HG03469 (cell line): ENCODE data around the gene PITX3.
A peak's percentile ranks its signal among the peaks of the same experiment; 100 is the strongest.
"Not testable (repeated sequence)": the region's sequence is repeated elsewhere in the genome, so short reads cannot be mapped to it uniquely, and the experiment has no call there.

Source experiments
- ATAC-seq: cut with Tn5 transposase; IDR thresholded peaks from one replicate; pipeline ENCODE4 v1.9.1; 2021; ENCODE audit warnings: mild to moderate bottlenecking, moderate library complexity, moderate number of reproducible peaks; ENCODE audit not compliant: unreplicated experiment

The PITX3 gene

GRCh38 chr10:102229810-102230263 is 11.5 kb downstream of the PITX3 start:
- ATAC-seq = peak; percentile 35

DNA sequence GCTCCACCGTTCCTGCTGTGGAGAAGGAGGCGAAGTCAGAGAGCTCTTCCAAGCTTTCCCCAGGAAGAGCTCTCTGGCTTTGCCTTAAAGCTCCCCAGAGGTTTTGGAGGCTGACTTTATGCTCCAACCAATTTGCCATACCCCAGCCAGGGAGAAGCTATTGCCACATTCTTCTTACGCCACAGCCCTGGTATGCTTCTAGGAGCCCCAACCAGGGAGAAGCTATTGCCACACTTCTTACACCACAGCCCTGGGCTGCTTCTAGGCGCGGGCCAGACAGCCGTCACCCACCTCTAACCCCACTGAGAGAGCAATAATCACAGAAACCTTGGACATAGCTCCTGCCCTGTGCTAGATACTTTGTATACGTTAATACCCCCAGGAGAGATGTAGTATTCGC is 14.3 kb downstream of the PITX3 start:
- no peak for ATAC-seq

DNA sequence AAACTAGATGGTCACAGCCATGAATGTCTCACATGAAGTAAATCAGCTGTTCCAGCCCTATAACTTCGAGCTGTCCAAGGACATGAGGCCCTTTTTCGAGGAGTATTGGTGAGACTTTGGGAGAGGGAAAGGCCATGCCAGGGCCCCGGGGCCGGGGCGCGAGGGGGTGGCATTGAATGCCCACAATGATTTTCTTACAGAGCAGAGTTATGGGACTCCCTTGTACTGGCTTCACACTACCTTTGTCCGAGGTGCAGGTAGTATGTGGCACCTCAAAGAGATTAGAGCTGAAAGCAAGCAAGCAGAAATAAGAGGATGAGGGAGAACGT is 14.8 kb downstream of the PITX3 start:
- no peak for ATAC-seq

GRCh38 chr10:102225646-102226541 is 15.4 kb downstream of the PITX3 start, which contains the start of gene ELOVL3:
Gene ELOVL3, plus strand, starts transcription at chr10:102226299. Its CDS starts 250 bp downstream, at chr10:102226549.
- ATAC-seq = peak; percentile 76

DNA sequence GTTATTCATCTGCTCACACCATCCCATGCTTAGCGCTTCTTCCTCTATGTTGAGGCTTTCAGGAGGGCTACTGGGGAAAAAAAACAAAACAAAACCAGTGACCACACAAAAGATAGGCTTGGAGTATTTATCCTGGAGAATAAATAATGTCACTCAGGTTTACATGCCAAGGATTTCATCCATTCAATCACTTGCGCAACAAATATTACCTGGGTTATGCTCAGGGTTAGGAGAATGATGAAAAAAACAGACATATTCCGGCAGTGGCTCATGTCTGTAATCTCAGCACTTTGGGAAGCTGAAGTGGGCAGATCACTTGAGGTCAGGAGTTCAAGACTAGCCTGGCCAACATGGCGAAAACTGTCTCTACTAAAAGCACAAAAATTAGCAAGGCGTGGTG is 18.5 kb downstream of the PITX3 start:
- no peak for ATAC-seq

GRCh38 chr10:102220612-102221011 is 20.7 kb downstream of the PITX3 start:
- ATAC-seq = no peak

GRCh38 chr10:102219370-102219769 is 21.9 kb downstream of the PITX3 start:
- no peak for ATAC-seq

- ATAC-seq = not testable (repeated sequence)
Measured at GRCh38 chr10:102213599-102213998, 27.7 kb downstream of the PITX3 start.

GRCh38 chr10:102211615-102212299 is 29.6 kb downstream of the PITX3 start:
- ATAC-seq = no peak

GRCh38 chr10:102208311-102209035 is 32.8 kb downstream of the PITX3 start:
- ATAC-seq = no peak

GRCh38 chr10:102202386-102202785 is 38.9 kb downstream of the PITX3 start:
- no peak for ATAC-seq

GRCh38 chr10:102200751-102201640 is 40.3 kb downstream of the PITX3 start:
- ATAC-seq = no peak

- no peak for ATAC-seq
Measured at GRCh38 chr10:102198027-102198426, 43.3 kb downstream of the PITX3 start.

DNA sequence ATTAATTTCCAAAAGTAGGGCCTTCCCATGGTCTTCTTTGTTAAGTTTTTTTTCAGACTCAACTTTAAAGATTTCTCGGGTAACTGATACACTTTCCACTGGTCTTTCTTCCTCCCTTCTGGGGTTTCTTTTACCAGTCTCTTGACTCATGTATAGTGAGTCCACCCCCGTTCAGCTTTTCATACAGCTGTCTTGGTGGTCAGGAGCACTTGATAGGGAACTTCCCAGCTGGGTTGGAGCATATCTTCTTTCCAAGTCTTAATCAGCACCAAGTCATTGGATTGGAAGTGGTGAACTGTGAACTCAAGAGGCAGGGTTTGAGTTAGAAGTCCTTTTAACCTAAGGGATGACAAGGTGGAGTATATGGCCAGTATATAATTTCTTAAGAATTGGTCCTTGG is 44.4 kb downstream of the PITX3 start:
- ATAC-seq = no peak

GRCh38 chr10:102195296-102195870 is 45.9 kb downstream of the PITX3 start:
- no peak for ATAC-seq

DNA sequence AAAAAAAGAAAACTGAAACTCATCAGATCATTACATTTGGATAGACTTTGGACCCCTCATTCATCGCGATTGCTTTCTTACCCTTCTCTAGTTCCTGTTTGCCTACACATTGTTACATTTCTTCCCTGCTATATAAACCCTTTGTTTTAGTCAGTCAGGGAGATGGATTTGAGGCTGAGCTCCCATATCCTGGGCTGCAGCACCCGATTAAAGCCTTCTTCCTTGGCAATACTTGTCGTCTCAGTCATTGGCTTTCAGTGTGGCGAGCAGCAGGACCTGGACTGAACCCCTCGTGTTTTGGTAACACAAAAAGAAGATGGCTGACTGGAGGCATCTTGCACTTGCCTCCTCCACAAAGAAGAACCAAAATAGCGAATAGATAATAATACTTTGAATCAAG is 49.4 kb downstream of the PITX3 start:
- ATAC-seq = no peak

GRCh38 chr10:102188941-102189898 is 52.1 kb downstream of the PITX3 start:
- not testable (repeated sequence) for ATAC-seq

- ATAC-seq = no peak
Measured at GRCh38 chr10:102188298-102188940, 52.9 kb downstream of the PITX3 start.
